ENCODE measurements around the gene KCNAB1. TPM values are rescaled to one million over a fixed set of nuclear protein-coding genes. Genes with fewer than 3 reads are reported as not detected.
A peak's percentile ranks its signal among the peaks of the same experiment; 100 is the strongest.

KCNAB1 gene
- total and polyA plus RNA-seq, 5 experiments from 2014 or later = 0.16 to 0.39 (median 0.17) TPM

DNA sequence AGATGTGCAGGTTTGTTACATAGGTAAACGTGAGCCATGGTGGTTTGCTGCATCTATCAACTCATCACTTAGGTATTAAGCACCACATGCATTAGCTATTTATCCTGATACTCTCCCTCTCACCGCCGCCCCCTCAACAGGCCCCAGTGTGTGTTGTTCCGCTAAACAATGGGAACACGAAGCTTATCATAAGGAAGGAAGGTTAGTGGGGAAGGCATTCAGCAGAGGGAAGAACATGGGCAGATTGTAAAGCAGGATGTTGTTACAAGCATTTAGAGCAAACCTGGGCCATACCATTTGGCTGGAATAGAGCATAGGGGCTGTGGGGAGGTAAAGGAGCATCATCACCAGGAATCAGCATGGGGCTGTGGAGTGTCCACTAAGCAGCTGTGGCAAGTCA is 322.7 kb downstream of the KCNAB1 start:
- Mint-ChIP-seq H3K9me3 (no peaks in the 10 kb centered on the region), H3K27ac (no peak overlapping the region), H3K36me3 (no peaks in the 10 kb centered on the region), H3K4me3 (no peak overlapping the region), H3K4me1 (peaks cover 0 to 1% (median 0%) of the 10 kb centered on the region in 4 donors), H3K27me3 (peaks cover 9 to 22% (median 12%) of the 10 kb centered on the region in 5 donors)
- ATAC-seq = no peak
- POLR2A ChIA-PET = no interaction called here
- no peak for DNase-seq

DNA sequence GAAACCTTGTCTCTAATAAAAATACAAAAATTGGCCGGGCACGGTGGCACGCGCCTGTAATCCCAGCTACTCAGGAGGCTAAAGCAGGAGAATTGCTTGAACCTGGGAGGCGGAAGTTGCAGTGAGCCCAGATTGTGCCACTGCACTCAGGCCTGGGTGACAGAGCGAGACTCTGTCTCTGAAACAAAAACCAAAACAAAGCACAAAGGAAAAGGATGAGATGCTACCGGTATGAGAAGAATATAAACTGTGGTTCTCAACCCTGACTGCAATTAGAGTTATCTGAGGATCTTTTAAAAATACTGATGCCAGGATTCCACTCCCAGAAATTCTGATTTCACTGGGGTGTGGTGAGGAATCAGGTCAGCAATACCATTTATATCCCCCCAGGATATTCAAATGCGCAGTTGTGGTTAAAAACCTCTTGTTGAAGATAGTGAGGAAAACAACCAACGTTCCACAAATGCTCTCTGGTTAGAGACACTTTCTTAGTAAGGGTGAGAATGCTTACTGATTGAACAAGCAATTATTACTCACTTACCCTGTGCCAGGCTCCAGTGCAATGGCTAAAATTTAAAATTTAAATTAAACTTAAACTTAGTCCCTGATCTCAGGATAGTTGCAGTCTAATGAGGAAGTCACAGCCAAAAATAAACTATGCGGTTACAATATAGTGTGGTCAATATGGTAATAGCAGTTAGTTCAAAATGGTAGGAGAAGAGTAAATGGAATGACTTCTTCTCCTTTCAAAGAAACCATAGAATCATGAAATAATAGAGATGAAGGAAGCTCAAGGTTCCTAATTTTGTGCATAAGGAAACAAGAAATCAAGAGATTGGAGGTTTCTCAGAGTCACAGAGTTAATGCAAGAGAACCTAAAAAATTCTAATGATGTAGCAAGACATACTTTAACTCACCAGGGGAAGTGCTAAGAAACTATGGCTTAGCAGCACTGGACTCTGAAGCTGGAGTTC is 325.0 kb downstream of the KCNAB1 start:
- Mint-ChIP-seq H3K4me1 (peaks cover 0 to 1% (median 0%) of the 10 kb centered on the region in 4 donors), H3K4me3 (no peak overlapping the region), H3K9me3 (no peaks in the 10 kb centered on the region), H3K27me3 (peaks cover 6 to 12% (median 9%) of the 10 kb centered on the region in 5 donors), H3K36me3 (no peaks in the 10 kb centered on the region), H3K27ac (no peak overlapping the region)
- DNase-seq (no peak), ATAC-seq (no peak)
- POLR2A ChIA-PET = no interaction called here

GRCh38 chr3:156448300-156448699 is 327.9 kb downstream of the KCNAB1 start:
- peaks cover 6 to 25% (median 9%) of the 10 kb centered on the region in 5 donors for H3K27me3 Mint-ChIP-seq
- H3K36me3 Mint-ChIP-seq = no peaks in the 10 kb centered on the region
- ATAC-seq = peak; percentile 68 to 80
- H3K27ac Mint-ChIP-seq = peak overlapping the region in 1 of 10 donors; percentile 41
- POLR2A ChIA-PET = no interaction called here
- no peaks in the 10 kb centered on the region for H3K9me3 Mint-ChIP-seq
- H3K4me1 Mint-ChIP-seq = peaks cover 0 to 1% (median 0%) of the 10 kb centered on the region in 4 donors
- no peak overlapping the region for H3K4me3 Mint-ChIP-seq
- peak in 9 of 10 donors; percentile 9 to 72 (median 18) for DNase-seq

GRCh38 chr3:156449710-156450574 is 329.6 kb downstream of the KCNAB1 start:
- Mint-ChIP-seq H3K9me3 (no peaks in the 10 kb centered on the region), H3K4me3 (no peak overlapping the region), H3K27ac (no peak overlapping the region), H3K27me3 (peaks cover 6 to 25% (median 11%) of the 10 kb centered on the region in 5 donors), H3K4me1 (no peaks in the 10 kb centered on the region), H3K36me3 (no peaks in the 10 kb centered on the region)
- POLR2A ChIA-PET = no interaction called here
- ATAC-seq (no peak), DNase-seq (no peak)

DNA sequence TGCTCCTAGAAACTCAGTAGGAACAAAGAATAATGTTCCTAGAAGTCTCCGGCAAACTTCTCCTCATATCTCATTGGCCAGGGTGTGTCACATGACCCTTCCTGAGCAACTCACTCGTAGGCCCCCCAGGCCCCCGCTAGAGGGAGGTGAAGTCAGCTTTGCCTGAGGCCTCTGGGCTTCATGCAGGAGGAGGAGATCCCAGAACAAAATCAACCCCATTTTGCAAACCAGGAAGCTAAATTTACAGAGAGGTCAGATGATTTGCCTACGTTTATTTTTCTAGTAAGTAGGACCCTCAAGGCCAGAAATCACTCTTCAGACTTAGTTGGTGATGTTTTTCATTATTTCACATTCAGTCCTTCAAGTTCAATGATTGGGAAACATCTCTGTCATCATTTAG is 335.5 kb downstream of the KCNAB1 start:
- DNase-seq = no peak
- no peaks in the 10 kb centered on the region for H3K36me3 Mint-ChIP-seq
- no peak overlapping the region for H3K4me3 Mint-ChIP-seq
- no peak for ATAC-seq
- no peaks in the 10 kb centered on the region for H3K4me1 Mint-ChIP-seq
- H3K27ac Mint-ChIP-seq = no peak overlapping the region
- POLR2A ChIA-PET = no interaction called here
- no peaks in the 10 kb centered on the region for H3K9me3 Mint-ChIP-seq
- H3K27me3 Mint-ChIP-seq = peaks cover 0 to 13% (median 4%) of the 10 kb centered on the region in 5 donors

- ATAC-seq (no peak), DNase-seq (no peak)
- POLR2A ChIA-PET = no interaction called here
- Mint-ChIP-seq H3K27me3 (peaks cover 0 to 7% (median under 1%) of the 10 kb centered on the region in 5 donors), H3K9me3 (no peaks in the 10 kb centered on the region), H3K4me1 (no peaks in the 10 kb centered on the region), H3K36me3 (no peaks in the 10 kb centered on the region), H3K4me3 (no peak overlapping the region), H3K27ac (no peak overlapping the region)
Measured at GRCh38 chr3:156456771-156457224, 336.4 kb downstream of the KCNAB1 start.

DNA sequence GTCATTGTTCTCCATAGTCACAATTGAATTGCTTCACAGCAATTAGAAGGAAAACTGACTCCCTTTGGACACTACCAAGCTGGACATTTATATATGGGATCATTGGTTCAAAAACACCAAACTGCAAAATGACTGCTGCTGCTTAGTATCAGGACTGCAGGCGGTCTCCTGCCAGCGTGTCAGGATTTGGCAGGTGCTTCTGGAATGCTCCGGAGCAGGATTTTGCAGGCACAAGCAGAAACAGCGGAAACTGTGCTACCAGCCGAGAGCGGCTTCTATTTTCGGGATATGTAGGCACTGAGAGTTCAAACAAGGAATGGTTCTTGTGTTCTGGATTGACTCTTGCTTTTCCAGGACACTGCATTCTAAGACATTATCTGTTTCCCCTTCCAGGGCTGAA is 339.1 kb downstream of the KCNAB1 start:
- peak overlapping the region in 1 of 10 donors; percentile 53 for H3K27ac Mint-ChIP-seq
- no peaks in the 10 kb centered on the region for H3K36me3 Mint-ChIP-seq
- POLR2A ChIA-PET = no interaction called here

GRCh38 chr3:156460206-156460611 is 339.8 kb downstream of the KCNAB1 start:
- Mint-ChIP-seq H3K9me3 (no peaks in the 10 kb centered on the region), H3K4me3 (no peak overlapping the region), H3K27me3 (peaks cover 0 to 7% (median 0%) of the 10 kb centered on the region in 5 donors), H3K4me1 (no peaks in the 10 kb centered on the region), H3K36me3 (no peaks in the 10 kb centered on the region), H3K27ac (no peak overlapping the region)
- DNase-seq = no peak
- POLR2A ChIA-PET = no interaction called here
- no peak for ATAC-seq

More for the DNA sequence above, 339.1 kb downstream of the KCNAB1 start:
- Mint-ChIP-seq H3K4me3 (no peak overlapping the region), H3K9me3 (no peaks in the 10 kb centered on the region), H3K27me3 (peaks cover 0 to 7% (median 0%) of the 10 kb centered on the region in 5 donors), H3K4me1 (no peaks in the 10 kb centered on the region)
- DNase-seq (no peak), ATAC-seq (no peak)

DNA sequence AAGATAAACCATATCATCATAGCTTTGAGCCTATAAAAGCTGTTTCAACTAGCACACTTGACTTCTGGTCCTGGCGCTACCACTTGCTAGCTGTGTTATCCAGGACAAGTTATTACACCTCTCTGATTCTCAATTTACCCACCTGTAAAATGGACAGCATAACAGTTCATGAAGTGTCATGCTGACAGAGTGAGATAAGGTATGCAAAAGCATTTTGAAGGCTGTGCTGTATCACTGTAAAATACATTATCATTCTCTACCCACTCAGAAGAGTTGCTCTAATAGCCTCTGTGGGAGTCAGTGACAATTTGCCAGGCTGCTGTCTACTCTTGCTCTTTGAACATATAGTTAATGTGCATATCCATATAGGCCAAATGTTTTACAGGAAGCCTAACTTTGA is 341.5 kb downstream of the KCNAB1 start:
- Mint-ChIP-seq H3K27me3 (peaks cover 0 to 7% (median 0%) of the 10 kb centered on the region in 5 donors), H3K9me3 (no peaks in the 10 kb centered on the region), H3K36me3 (no peaks in the 10 kb centered on the region), H3K27ac (no peak overlapping the region), H3K4me3 (no peak overlapping the region), H3K4me1 (no peaks in the 10 kb centered on the region)
- POLR2A ChIA-PET = no interaction called here
- ATAC-seq (no peak), DNase-seq (no peak)

- POLR2A ChIA-PET = no interaction called here
- Mint-ChIP-seq H3K27ac (no peak overlapping the region), H3K9me3 (no peaks in the 10 kb centered on the region), H3K4me1 (no peaks in the 10 kb centered on the region), H3K36me3 (no peaks in the 10 kb centered on the region), H3K27me3 (peaks cover 0 to 7% (median 3%) of the 10 kb centered on the region in 5 donors), H3K4me3 (no peak overlapping the region)
- no peak for ATAC-seq
- no peak for DNase-seq
Measured at GRCh38 chr3:156463123-156463522, 342.7 kb downstream of the KCNAB1 start.

GRCh38 chr3:156465194-156465593 is 344.8 kb downstream of the KCNAB1 start:
- peaks cover 0 to 7% (median 2%) of the 10 kb centered on the region in 5 donors for H3K27me3 Mint-ChIP-seq
- no peak overlapping the region for H3K27ac Mint-ChIP-seq
- no peaks in the 10 kb centered on the region for H3K4me1 Mint-ChIP-seq
- POLR2A ChIA-PET = no interaction called here
- DNase-seq = no peak
- H3K4me3 Mint-ChIP-seq = no peak overlapping the region
- no peaks in the 10 kb centered on the region for H3K9me3 Mint-ChIP-seq
- H3K36me3 Mint-ChIP-seq = no peaks in the 10 kb centered on the region
- no peak for ATAC-seq

- POLR2A ChIA-PET = interaction anchor here (0.7 to 1.3 kb wide), 2 partner anchors 16 to 17 kb away, joined by 3 to 7 read pairs; no protein-coding TSS in a partner anchor
- Mint-ChIP-seq H3K4me3 (no peak overlapping the region), H3K36me3 (no peaks in the 10 kb centered on the region), H3K27me3 (peaks cover 3 to 9% (median 5%) of the 10 kb centered on the region in 5 donors), H3K27ac (no peak overlapping the region), H3K4me1 (no peaks in the 10 kb centered on the region), H3K9me3 (no peaks in the 10 kb centered on the region)
- DNase-seq (no peak), ATAC-seq (no peak)
Measured at GRCh38 chr3:156469456-156469855, 349.1 kb downstream of the KCNAB1 start.
